ENCODE data around the gene PRICKLE4. TPM values are rescaled to one million over a fixed set of nuclear protein-coding genes. Genes with fewer than 3 reads are reported as not detected.
A peak's percentile ranks its signal among the peaks of the same experiment; 100 is the strongest.

Gene PRICKLE4
- total and polyA plus RNA-seq, 2 of the 13 experiments (the other 11 are each of a cell fraction or from before 2014, with no cell fraction given): 0.92 to 1.2 TPM

DNA sequence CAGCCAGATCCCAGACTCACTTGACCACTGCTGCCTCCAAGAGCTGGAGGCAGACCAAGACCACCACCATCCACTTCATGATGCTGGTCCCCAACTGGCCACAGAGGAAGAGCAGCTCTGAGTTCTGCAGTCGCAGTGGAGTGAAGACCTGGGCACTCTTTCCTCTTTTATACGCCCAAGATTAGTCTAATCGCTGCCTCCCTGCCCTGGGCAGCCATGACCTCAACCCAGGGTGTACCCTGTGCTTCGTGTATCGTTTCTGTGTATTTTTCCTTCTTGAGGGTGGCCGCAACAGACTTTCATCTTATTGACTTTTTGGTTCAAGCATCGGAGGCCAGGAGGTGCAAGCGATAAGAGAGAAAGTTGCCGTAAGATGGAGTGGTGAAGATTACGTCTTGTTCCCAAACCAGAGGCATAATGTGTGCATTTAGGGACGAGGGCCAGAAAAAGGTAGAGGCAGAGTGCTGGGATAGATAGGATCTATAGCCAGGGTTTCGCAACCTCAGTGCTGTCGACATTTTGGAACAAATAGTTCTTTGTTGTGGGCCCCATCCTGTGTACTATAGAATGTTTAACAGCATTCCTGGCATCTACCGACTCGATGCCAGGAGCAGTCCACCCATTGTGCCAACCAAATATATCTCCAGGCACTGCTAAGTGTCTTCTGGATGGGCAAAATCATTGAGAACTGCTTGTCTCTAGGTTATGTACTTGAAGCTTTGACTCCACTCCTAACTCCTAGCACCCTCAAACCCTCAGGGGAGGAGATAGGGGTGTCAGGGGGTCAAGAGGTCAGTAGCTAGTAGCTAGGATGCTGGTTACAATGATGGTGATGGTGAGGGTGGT is 33.1 kb upstream of the PRICKLE4 start, which contains the start of gene PGC (continued):
- TF ChIP-seq, protein P1, sequence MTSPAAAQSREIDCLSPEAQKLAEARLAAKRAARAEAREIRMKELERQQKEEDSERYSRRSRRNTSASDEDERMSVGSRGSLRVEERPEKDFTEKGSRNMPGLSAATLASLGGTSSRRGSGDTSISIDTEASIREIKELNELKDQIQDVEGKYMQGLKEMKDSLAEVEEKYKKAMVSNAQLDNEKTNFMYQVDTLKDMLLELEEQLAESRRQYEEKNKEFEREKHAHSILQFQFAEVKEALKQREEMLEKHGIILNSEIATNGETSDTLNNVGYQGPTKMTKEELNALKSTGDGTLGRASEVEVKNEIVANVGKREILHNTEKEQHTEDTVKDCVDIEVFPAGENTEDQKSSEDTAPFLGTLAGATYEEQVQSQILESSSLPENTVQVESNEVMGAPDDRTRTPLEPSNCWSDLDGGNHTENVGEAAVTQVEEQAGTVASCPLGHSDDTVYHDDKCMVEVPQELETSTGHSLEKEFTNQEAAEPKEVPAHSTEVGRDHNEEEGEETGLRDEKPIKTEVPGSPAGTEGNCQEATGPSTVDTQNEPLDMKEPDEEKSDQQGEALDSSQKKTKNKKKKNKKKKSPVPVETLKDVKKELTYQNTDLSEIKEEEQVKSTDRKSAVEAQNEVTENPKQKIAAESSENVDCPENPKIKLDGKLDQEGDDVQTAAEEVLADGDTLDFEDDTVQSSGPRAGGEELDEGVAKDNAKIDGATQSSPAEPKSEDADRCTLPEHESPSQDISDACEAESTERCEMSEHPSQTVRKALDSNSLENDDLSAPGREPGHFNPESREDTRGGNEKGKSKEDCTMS (CRISPR knock-in tag; conservative IDR thresholded peaks at IDR 0.05): no peak
- TF ChIP-seq, protein P2, sequence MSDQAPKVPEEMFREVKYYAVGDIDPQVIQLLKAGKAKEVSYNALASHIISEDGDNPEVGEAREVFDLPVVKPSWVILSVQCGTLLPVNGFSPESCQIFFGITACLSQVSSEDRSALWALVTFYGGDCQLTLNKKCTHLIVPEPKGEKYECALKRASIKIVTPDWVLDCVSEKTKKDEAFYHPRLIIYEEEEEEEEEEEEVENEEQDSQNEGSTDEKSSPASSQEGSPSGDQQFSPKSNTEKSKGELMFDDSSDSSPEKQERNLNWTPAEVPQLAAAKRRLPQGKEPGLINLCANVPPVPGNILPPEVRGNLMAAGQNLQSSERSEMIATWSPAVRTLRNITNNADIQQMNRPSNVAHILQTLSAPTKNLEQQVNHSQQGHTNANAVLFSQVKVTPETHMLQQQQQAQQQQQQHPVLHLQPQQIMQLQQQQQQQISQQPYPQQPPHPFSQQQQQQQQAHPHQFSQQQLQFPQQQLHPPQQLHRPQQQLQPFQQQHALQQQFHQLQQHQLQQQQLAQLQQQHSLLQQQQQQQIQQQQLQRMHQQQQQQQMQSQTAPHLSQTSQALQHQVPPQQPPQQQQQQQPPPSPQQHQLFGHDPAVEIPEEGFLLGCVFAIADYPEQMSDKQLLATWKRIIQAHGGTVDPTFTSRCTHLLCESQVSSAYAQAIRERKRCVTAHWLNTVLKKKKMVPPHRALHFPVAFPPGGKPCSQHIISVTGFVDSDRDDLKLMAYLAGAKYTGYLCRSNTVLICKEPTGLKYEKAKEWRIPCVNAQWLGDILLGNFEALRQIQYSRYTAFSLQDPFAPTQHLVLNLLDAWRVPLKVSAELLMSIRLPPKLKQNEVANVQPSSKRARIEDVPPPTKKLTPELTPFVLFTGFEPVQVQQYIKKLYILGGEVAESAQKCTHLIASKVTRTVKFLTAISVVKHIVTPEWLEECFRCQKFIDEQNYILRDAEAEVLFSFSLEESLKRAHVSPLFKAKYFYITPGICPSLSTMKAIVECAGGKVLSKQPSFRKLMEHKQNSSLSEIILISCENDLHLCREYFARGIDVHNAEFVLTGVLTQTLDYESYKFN (CRISPR knock-in tag; conservative IDR thresholded peaks at IDR 0.05): peak; percentile 97
- no peak for TF ChIP-seq RARG (CRISPR knock-in tag; IDR thresholded peaks at IDR 0.05; ENCODE audit: low read depth)
- TF ChIP-seq PAX8 (CRISPR knock-in tag; IDR thresholded peaks at IDR 0.05; ENCODE audit: borderline replicate concordance): no peak
- peak; percentile 95 for TF ChIP-seq RXRA (CRISPR knock-in tag; IDR thresholded peaks at IDR 0.05)
- TF ChIP-seq HNRNPK (IDR thresholded peaks at IDR 0.05; ENCODE audit: low read depth, low read length, poor library complexity, severe bottlenecking): no peak
- TF ChIP-seq CHD4 (IDR thresholded peaks at IDR 0.05; ENCODE audit: borderline replicate concordance, low read length): peak; percentile 94
- TF ChIP-seq LCORL (IDR thresholded peaks at IDR 0.05): peak; percentile 55; the same call in 1 of the 2 replicates
- peak; percentile 98 for TF ChIP-seq LCORL (CRISPR knock-in tag; IDR thresholded peaks at IDR 0.05)
- TF ChIP-seq HNRNPLL (IDR thresholded peaks at IDR 0.05; ENCODE audit: low read depth, low read length, poor library complexity, severe bottlenecking): peak; percentile 40
- TF ChIP-seq STAG1 (CRISPR knock-in tag; IDR thresholded peaks at IDR 0.05): peak; percentile 33; the same call in 1 of the 2 replicates
- no peak for TF ChIP-seq CAMTA2 (CRISPR knock-in tag; IDR thresholded peaks at IDR 0.05; ENCODE audit: borderline replicate concordance)
- TF ChIP-seq TOPORS (CRISPR knock-in tag; IDR thresholded peaks at IDR 0.05): peak; percentile 62; the same call in 1 of the 2 replicates
- peak; percentile 71; the same call in 1 of the 2 replicates for TF ChIP-seq ZFP90 (CRISPR knock-in tag; IDR thresholded peaks at IDR 0.05; ENCODE audit: borderline replicate concordance)
- 0 out of 2 replicates have a peak, but pooled peaks have one; percentile 73 for TF ChIP-seq CHCHD3 (CRISPR knock-in tag; IDR thresholded peaks at IDR 0.05)
- TF ChIP-seq NCOA2 (CRISPR knock-in tag; IDR thresholded peaks at IDR 0.05): peak; percentile 95
- TF ChIP-seq, protein P3, sequence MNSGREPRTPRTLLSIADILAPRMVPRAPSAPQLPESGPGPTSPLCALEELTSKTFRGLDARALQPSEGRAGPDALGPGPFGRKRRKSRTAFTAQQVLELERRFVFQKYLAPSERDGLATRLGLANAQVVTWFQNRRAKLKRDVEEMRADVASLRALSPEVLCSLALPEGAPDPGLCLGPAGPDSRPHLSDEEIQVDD (CRISPR knock-in tag; IDR thresholded peaks at IDR 0.05; ENCODE audit: borderline replicate concordance): no peak
- peak; percentile 21; the same call in 1 of the 2 replicates for TF ChIP-seq SMAD1 (CRISPR knock-in tag; IDR thresholded peaks at IDR 0.05; ENCODE audit: borderline replicate concordance, low read depth)
- TF ChIP-seq PHF20 (CRISPR knock-in tag; IDR thresholded peaks at IDR 0.05): 0 out of 2 replicates have a peak, but pooled peaks have one; percentile 11

Measured in HepG2 (cell line).